Thyroid gland (tissue), 4 donors: ENCODE results near the gene KCNMA1. TPM values are rescaled to one million over a fixed set of nuclear protein-coding genes. Genes with fewer than 3 reads are reported as not detected.
A peak's percentile ranks its signal among the peaks of the same experiment; 100 is the strongest.
"Not testable (repeated sequence)": the region's sequence is repeated elsewhere in the genome, so short reads cannot be mapped to it uniquely, and the experiment has no call there.

Source experiments
- DNase-seq, 2 donors: peaks; one replicate each; pipeline ENCODE4 v3.0.0-alpha.2; 2019
- H3K27ac ChIP-seq, 3 donors: fragments of 200-600 bp; sonication (generic); 1 replicate in 2 of 3; 2 replicates in 1 of 3; pipeline ENCODE4 v1.5.1; 2016 to 2019; ENCODE audit warnings: mild to moderate bottlenecking in 1 of 3, moderate library complexity in 1 of 3
- H3K27me3 ChIP-seq: fragments of 200-600 bp; sonication (generic); one replicate; pipeline ENCODE4 v1.5.1; 2019
- H3K36me3 ChIP-seq, 2 donors: fragments of 200-600 bp; sonication (generic); one replicate each; pipeline ENCODE4 v1.5.1; 2016 to 2019
- H3K4me1 ChIP-seq, 2 donors: fragments of 200-600 bp; sonication (generic); one replicate each; pipeline ENCODE4 v1.5.1; 2017 to 2019
- H3K4me3 ChIP-seq, 3 donors: fragments of 200-600 bp; sonication (generic); replicated peaks in 1 of 3; 1 replicate in 2 of 3; 2 replicates in 1 of 3; pipeline ENCODE4 v1.5.1; 2016; ENCODE audit warnings: mild to moderate bottlenecking in 1 of 3
- H3K9me3 ChIP-seq: fragments of 200-600 bp; sonication (generic); one replicate; pipeline ENCODE4 v1.5.1; 2017
- POLR2A ChIP-seq, 2 donors: fragments of 450-650 bp; IDR thresholded peaks; one replicate each; pipeline ENCODE4 v1.6.1; 2017; ENCODE audit warnings: antibody characterized with exemption in 2 of 2, mild to moderate bottlenecking in 2 of 2, moderate library complexity in 1 of 2
- WGBS, 2 donors: methylation state at CpG; one replicate each; pipeline ENCODE4 v1.1.5; 2017; 5-methylcytosine and 5-hydroxymethylcytosine counted together
- intact Hi-C: fragments of 100-400 bp; cut with DNase I; formaldehyde crosslinking; loops from one replicate; pipeline ENCODE4 v1.15.1; 2023
- total RNA-seq, 4 donors: library from RNA; depleted of rRNA; stranded (reverse); fragments of >200 nt; gene quantifications; one replicate each; pipeline ENCODE4 v1.2.3, GENCODE V29; 2016
- TF ChIP-seq, protein P1 (sequence below), 6 experiments: fragments of 200-600 bp in 3 of 6; fragments of 450-650 bp in 3 of 6; sonication (generic) in 3 of 6; IDR thresholded peaks; one replicate each; pipeline ENCODE4 v1.5.1; 2016 to 2019; ENCODE audit warnings: antibody characterized with exemption in 6 of 6, mild to moderate bottlenecking in 2 of 6, inconsistent platforms in 1 of 6, moderate library complexity in 1 of 6

The KCNMA1 gene
- total RNA-seq, 4 donors from 2014 or later = 2.5 to 5.1 (median 3.6) TPM

GRCh38 chr10:77391605-77392235 lies 245.9 kb downstream of the KCNMA1 start:
- H3K36me3 ChIP-seq = no peaks in the 10 kb centered on the region
- H3K27me3 ChIP-seq = no peaks in the 10 kb centered on the region
- peak; percentile 66 to 79 for DNase-seq
- H3K4me3 ChIP-seq = no peak overlapping the region
- H3K9me3 ChIP-seq = no peaks in the 10 kb centered on the region
- TF ChIP-seq, protein P1, sequence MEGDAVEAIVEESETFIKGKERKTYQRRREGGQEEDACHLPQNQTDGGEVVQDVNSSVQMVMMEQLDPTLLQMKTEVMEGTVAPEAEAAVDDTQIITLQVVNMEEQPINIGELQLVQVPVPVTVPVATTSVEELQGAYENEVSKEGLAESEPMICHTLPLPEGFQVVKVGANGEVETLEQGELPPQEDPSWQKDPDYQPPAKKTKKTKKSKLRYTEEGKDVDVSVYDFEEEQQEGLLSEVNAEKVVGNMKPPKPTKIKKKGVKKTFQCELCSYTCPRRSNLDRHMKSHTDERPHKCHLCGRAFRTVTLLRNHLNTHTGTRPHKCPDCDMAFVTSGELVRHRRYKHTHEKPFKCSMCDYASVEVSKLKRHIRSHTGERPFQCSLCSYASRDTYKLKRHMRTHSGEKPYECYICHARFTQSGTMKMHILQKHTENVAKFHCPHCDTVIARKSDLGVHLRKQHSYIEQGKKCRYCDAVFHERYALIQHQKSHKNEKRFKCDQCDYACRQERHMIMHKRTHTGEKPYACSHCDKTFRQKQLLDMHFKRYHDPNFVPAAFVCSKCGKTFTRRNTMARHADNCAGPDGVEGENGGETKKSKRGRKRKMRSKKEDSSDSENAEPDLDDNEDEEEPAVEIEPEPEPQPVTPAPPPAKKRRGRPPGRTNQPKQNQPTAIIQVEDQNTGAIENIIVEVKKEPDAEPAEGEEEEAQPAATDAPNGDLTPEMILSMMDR (IDR thresholded peaks at IDR 0.05) = peak in 5 of 6 experiments; percentile 24 to 70 (median 61)
- TF ChIP-seq POLR2A (IDR thresholded peaks at IDR 0.05) = no peak
- intact Hi-C loops = loop anchor here (2.0 kb wide), 1 partner anchor 247 kb away; no protein-coding TSS in a partner anchor
- 21 to 22% methylated on average over 12 of the region's 12 CpGs for WGBS, 2 donors
- no peak overlapping the region for H3K27ac ChIP-seq
- H3K4me1 ChIP-seq = no peaks in the 10 kb centered on the region

GRCh38 chr10:77390481-77390891 lies 247.1 kb downstream of the KCNMA1 start:
- H3K4me1 ChIP-seq = no peaks in the 10 kb centered on the region
- H3K27me3 ChIP-seq = no peaks in the 10 kb centered on the region
- no peak overlapping the region for H3K27ac ChIP-seq
- no peaks in the 10 kb centered on the region for H3K9me3 ChIP-seq
- intact Hi-C loops = no loop called here
- TF ChIP-seq, protein P1 (IDR thresholded peaks at IDR 0.05) = no peak
- no peak for TF ChIP-seq POLR2A (IDR thresholded peaks at IDR 0.05)
- 64 to 76% methylated on average over 2 of the region's 2 CpGs for WGBS, 2 donors
- H3K36me3 ChIP-seq = no peaks in the 10 kb centered on the region
- no peak overlapping the region for H3K4me3 ChIP-seq
- DNase-seq = no peak

DNA sequence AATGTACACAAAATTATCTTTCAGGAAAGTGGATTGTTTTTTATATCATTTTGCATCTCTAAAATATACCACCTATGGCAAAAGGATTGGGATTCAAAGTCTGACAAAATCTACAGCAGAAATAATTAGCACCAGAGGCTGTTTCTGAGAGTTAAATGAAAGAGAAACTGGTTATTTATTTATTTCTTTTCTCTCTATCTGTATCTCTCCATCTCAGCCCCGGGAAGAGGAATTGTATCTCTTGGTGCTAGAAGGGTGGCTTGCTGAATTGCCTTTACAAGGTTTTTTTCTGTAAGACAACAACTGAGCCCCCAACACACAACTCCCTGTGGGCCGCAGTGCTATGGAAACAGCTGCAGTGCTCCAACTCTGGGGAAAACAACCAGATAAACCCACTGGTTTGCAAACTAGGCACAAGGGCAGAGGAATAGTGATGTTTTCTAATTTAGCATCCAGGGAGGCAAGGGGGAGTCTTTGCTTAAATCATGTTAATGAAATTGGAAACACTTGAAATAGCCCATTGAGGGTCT lies 249.0 kb downstream of the KCNMA1 start:
- no peak for DNase-seq
- Histone ChIP-seq H3K4me1 (no peaks in the 10 kb centered on the region), H3K9me3 (no peaks in the 10 kb centered on the region), H3K27me3 (no peaks in the 10 kb centered on the region), H3K4me3 (no peak overlapping the region), H3K27ac (no peak overlapping the region), H3K36me3 (no peaks in the 10 kb centered on the region)
- no peak for TF ChIP-seq POLR2A (IDR thresholded peaks at IDR 0.05)
- TF ChIP-seq, protein P1 (IDR thresholded peaks at IDR 0.05) = no peak
- intact Hi-C loops = no loop called here
- WGBS, 2 donors = 56 to 71% methylated on average over 2 of the region's 2 CpGs

DNA sequence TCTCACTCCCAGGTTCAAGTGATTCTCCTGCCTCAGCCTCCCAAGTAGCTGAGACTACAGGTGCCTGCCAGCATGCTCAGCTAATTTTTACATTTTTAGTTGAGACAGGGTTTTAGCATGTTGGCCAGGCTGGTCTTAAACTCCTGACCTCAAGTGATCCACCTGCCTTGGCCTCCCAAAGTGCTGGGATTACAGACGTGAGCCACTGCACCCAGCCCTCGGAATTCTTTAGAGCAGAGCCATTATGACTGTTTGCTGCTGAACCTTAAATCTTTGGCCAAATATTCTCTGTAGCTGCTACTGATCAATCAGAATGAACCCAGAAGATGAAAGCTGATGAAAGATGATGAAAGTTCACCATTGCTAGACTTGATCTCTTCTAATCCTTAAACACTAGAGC lies 249.9 kb downstream of the KCNMA1 start:
- DNase-seq, H3K36me3 ChIP-seq, H3K27me3 ChIP-seq, H3K4me3 ChIP-seq, H3K4me1 ChIP-seq, H3K27ac ChIP-seq, H3K9me3 ChIP-seq, intact Hi-C loops: not testable (repeated sequence)
- WGBS, 2 donors = 94 to 96% methylated on average over 2 of the region's 2 CpGs

DNA sequence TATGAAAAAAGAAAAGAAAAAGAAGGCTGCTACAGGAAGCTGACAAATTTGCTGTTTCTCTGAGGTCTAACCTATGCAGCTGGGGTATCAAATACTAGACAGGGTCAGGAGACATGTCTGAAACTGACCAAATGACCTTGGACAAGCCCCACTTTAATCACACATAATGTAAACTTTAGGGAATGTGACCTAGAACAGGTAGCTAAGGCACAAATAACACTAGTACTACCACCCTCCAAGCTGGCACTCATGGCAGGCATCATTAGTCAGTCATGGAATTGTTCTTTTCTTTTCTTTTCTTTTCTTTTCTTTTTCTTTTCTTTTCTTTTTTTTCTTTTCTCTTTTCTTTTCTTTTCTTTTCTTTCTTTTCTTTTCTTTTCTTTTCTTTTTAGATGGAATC lies 250.4 kb downstream of the KCNMA1 start:
- Histone ChIP-seq H3K4me3 (no peak overlapping the region), H3K27ac (no peak overlapping the region), H3K36me3 (no peaks in the 10 kb centered on the region), H3K9me3 (no peaks in the 10 kb centered on the region), H3K27me3 (no peaks in the 10 kb centered on the region), H3K4me1 (no peaks in the 10 kb centered on the region)
- intact Hi-C loops = no loop called here
- TF ChIP-seq POLR2A (IDR thresholded peaks at IDR 0.05) = no peak
- TF ChIP-seq, protein P1 (IDR thresholded peaks at IDR 0.05) = no peak
- DNase-seq = no peak
